K562 (cell line): Measurements from ENCODE around the gene SLC9A7. TPM values are rescaled to one million over a fixed set of nuclear protein-coding genes. Genes with fewer than 3 reads are reported as not detected.

ENCODE experiments used
- ATAC-seq: fragments of 200-7000 bp; cut with Tn5 transposase; 3 replicates; pipeline ENCODE4 v1.9.1; 2020; ENCODE audit warnings: moderate library complexity
- BruUV-seq: library from RNA; stranded (reverse); fragments of 400-500 nt; replicated peaks from 2 replicates; lab custom pipeline; 2021; lab: Mats Ljungman, UMichigan
- CTCF ChIA-PET: fragments of 300-600 bp; formaldehyde crosslinking; extraction: SDS; loops from one replicate; lab custom pipeline; 2021; ENCODE audit warnings: low intra/inter-chr PET ratio; lab: Yijun Ruan, JAX
- POLR2A ChIA-PET: fragments of 300-600, 350-650 bp; sonication (Branson Sonifier 250); formaldehyde crosslinking; extraction: SDS; loops from one replicate; lab custom pipeline; 2021; ENCODE audit warnings: antibody characterized with exemption, inconsistent platforms; lab: Yijun Ruan, JAX
- DNase-seq, 4 experiments: peaks; one replicate each; pipeline versions ENCODE4 v3.0.0 to v3.0.0-alpha.2; 2011 to 2018; ENCODE audit warnings: low spot score in 3 of 4, mixed read lengths in 3 of 4; ENCODE audit errors: extremely low read depth in 1 of 4
- FAIRE-seq: peaks from 2 replicates; lab custom pipeline; 2011; peaks lifted over from hg19 to GRCh38; lab: Jason Lieb, UNC
- H2AFZ ChIP-seq: 2 replicates; pipeline ENCODE4 v1.6.0; 2011; ENCODE audit warnings: low read depth, low read length, control low read depth, inconsistent platforms
- H3K27ac ChIP-seq: fragments of 200-600 bp; 3 replicates; pipeline ENCODE4 v1.8.0; 2011; ENCODE audit warnings: low read depth, mild to moderate bottlenecking, control low read depth, inconsistent platforms, low read length, moderate library complexity, mixed read lengths; ENCODE audit errors: extremely low read depth
- H3K27me3 ChIP-seq, 2 experiments: fragments of 300-600 bp in 1 of 2; 2 replicates in 1 of 2; 3 replicates in 1 of 2; pipeline versions ENCODE4 v1.6.0 to v1.8.0; 2011; ENCODE audit warnings: inconsistent platforms in 2 of 2, low read length in 2 of 2, mild to moderate bottlenecking in 1 of 2, mixed read lengths in 1 of 2, moderate library complexity in 1 of 2; ENCODE audit not compliant: control insufficient read depth in 2 of 2, insufficient read depth in 2 of 2
- H3K36me3 ChIP-seq: fragments of 300-600 bp; 3 replicates; pipeline ENCODE4 v1.8.0; 2011; ENCODE audit warnings: mild to moderate bottlenecking, low read length, inconsistent platforms; ENCODE audit not compliant: control insufficient read depth, insufficient read depth
- H3K4me1 ChIP-seq, 2 experiments: fragments of 200-600 bp in 1 of 2; replicated peaks in 1 of 2; 2 replicates in 1 of 2; 3 replicates in 1 of 2; pipeline versions ENCODE4 v1.5.1 to v1.8.0; 2011; ENCODE audit warnings: inconsistent platforms in 2 of 2, low read length in 2 of 2, mild to moderate bottlenecking in 1 of 2, mixed read lengths in 1 of 2, moderate library complexity in 1 of 2; ENCODE audit not compliant: control insufficient read depth in 2 of 2, insufficient read depth in 2 of 2
- H3K4me2 ChIP-seq: 2 replicates; pipeline ENCODE4 v1.6.1; 2011; ENCODE audit warnings: low read length, control low read depth, inconsistent platforms, mixed read lengths; ENCODE audit not compliant: insufficient read depth
- H3K4me3 ChIP-seq: fragments of 200-600 bp; sonication (generic), shearing (Covaris generic); 2 replicates; pipeline ENCODE4 v1.5.1; 2016; ENCODE audit warnings: control low read depth, inconsistent platforms
- H3K79me2 ChIP-seq: fragments of 200-600 bp; 3 replicates; pipeline ENCODE4 v1.8.0; 2011; ENCODE audit warnings: low read length, inconsistent platforms; ENCODE audit not compliant: control insufficient read depth, insufficient read depth
- H3K9ac ChIP-seq, 2 experiments: 2 replicates each; pipeline versions ENCODE4 v1.6.0 to v1.6.1; 2011; ENCODE audit warnings: low read depth in 2 of 2, low read length in 2 of 2, control low read depth in 1 of 2, inconsistent platforms in 1 of 2, mild to moderate bottlenecking in 1 of 2, mixed read lengths in 1 of 2; ENCODE audit not compliant: insufficient read depth in 1 of 2
- H3K9me1 ChIP-seq: one replicate; pipeline ENCODE4 v1.6.0; 2011; ENCODE audit warnings: inconsistent platforms, mild to moderate bottlenecking, low read length, moderate library complexity; ENCODE audit not compliant: control insufficient read depth, insufficient read depth
- H3K9me3 ChIP-seq: replicated peaks from 2 replicates; pipeline ENCODE4 v1.5.1; 2011; ENCODE audit warnings: low read depth, low read length, inconsistent platforms; ENCODE audit not compliant: control insufficient read depth, insufficient read depth
- H4K20me1 ChIP-seq: replicated peaks from 2 replicates; pipeline ENCODE4 v1.6.1; 2011; ENCODE audit warnings: low read length, inconsistent platforms, mixed read lengths; ENCODE audit not compliant: control insufficient read depth, insufficient read depth
- CCNT2 ChIP-seq: IDR thresholded peaks from 2 replicates; pipeline ENCODE4 v1.6.1; 2011; ENCODE audit warnings: borderline replicate concordance, low read depth, mild to moderate bottlenecking, moderate library complexity, mixed read lengths, low read length; ENCODE audit not compliant: insufficient read length; ENCODE audit errors: extremely low read depth
- EGR1 ChIP-seq: fragments of 450-650 bp; conservative IDR thresholded peaks from 2 replicates; pipeline ENCODE4 v1.6.1; 2017; ENCODE audit warnings: mild to moderate bottlenecking
- WGBS: fragments of 100-300 bp; shearing (Covaris generic); methylation state at CpG from one replicate; pipeline ENCODE4 v1.1.6; 2016; ENCODE audit warnings: low coverage, mixed read lengths; ENCODE audit not compliant: insufficient coverage; ENCODE audit errors: missing lambda C conversion rate; 5-methylcytosine and 5-hydroxymethylcytosine counted together
- in situ Hi-C: fragments of 300-500 bp; cut with MboI; formaldehyde crosslinking; loops from 4 replicates; pipeline ENCODE4 v1.15.0; 2018; ENCODE audit warnings: inconsistent platforms, mixed read lengths
- intact Hi-C: fragments of 100-400 bp; cut with micrococcal nuclease; formaldehyde crosslinking; loops from 2 replicates; pipeline ENCODE4 v1.14.2; 2022
- polyA plus RNA-seq, 8 experiments: library from polyadenylated mRNA; depleted of rRNA in 4 of 8; stranded (reverse) in 5 of 8; unstranded in 3 of 8; fragments of >200 nt; fragmentation: Nextera tagmentation in 2 of 8; fragmentation: Illumina TruSeq in 1 of 8; extraction: Ambion mirVana in 2 of 8; extraction: Trizol in 1 of 8; gene quantifications; 2 replicates each; pipeline versions ENCODE4 v1.2.1 to v1.2.3, GENCODE V29; 2011 to 2014; ENCODE audit warnings: inconsistent platforms in 1 of 8, missing spikeins in 1 of 8
- total RNA-seq, 7 experiments: library from RNA; depleted of rRNA in 6 of 7; stranded (reverse); fragments of >200 nt in 6 of 7; fragmentation: Illumina TruSeq in 2 of 7; extraction: Trizol in 2 of 7; gene quantifications; 2 replicates each; pipeline versions ENCODE4 v1.2.1 to v1.2.3, GENCODE V29; 2011 to 2021; ENCODE audit warnings: low replicate concordance in 1 of 7
- TF ChIP-seq, protein P1 (sequence below): sonication (generic); formaldehyde crosslinking; IDR thresholded peaks from 2 replicates; pipeline ENCODE4 v1.8.0; 2023; ENCODE audit warnings: mild to moderate bottlenecking, missing genetic modification reagents
- TF ChIP-seq, protein P2 (sequence below): sonication (generic); formaldehyde crosslinking; IDR thresholded peaks from 2 replicates; pipeline ENCODE4 v1.8.0; 2022; ENCODE audit warnings: mild to moderate bottlenecking, low read depth, missing genetic modification reagents
- TF ChIP-seq, protein P3 (sequence below): sonication (generic); formaldehyde crosslinking; IDR thresholded peaks from 2 replicates; pipeline ENCODE4 v1.8.0; 2023; ENCODE audit warnings: mild to moderate bottlenecking, missing genetic modification reagents
- TF ChIP-seq, protein P4 (sequence below): sonication (generic); formaldehyde crosslinking; IDR thresholded peaks from 2 replicates; pipeline ENCODE4 v1.8.1; 2023; ENCODE audit warnings: mild to moderate bottlenecking, missing genetic modification reagents
- TF ChIP-seq, protein P5 (sequence below): fragments of 450-650 bp; formaldehyde crosslinking; IDR thresholded peaks from 2 replicates; pipeline ENCODE4 v1.4.0; 2022; ENCODE audit warnings: missing genetic modification characterization

The SLC9A7 gene
- total and polyA plus RNA-seq, 9 of the 15 experiments (the other 6 are each of a cell fraction or from before 2014, with no cell fraction given): 0.04 to 0.13 (median 0.09) TPM; not detected in 5

DNA sequence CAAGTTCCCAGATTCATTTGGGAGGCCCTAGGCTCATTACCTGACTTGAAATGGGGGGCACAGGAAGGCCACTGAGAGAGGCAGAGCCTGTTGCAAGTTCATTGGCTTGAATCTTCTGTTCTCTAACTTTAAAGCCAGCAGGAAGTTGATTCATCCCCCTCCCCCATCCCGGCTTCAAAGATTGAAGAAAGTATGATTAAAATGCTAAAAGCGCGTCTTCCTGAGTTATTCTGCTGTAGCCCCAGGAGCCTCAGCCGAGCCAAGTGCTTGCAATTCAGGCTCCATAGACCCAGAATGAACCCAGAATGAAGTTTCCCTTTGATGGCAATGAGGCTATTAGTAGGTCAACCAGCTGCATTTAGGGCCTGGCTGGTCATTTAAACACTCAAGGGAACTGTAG is 170.7 kb downstream of the SLC9A7 start (continued):
- TF ChIP-seq, protein P1, sequence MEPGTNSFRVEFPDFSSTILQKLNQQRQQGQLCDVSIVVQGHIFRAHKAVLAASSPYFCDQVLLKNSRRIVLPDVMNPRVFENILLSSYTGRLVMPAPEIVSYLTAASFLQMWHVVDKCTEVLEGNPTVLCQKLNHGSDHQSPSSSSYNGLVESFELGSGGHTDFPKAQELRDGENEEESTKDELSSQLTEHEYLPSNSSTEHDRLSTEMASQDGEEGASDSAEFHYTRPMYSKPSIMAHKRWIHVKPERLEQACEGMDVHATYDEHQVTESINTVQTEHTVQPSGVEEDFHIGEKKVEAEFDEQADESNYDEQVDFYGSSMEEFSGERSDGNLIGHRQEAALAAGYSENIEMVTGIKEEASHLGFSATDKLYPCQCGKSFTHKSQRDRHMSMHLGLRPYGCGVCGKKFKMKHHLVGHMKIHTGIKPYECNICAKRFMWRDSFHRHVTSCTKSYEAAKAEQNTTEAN: no peak

DNA sequence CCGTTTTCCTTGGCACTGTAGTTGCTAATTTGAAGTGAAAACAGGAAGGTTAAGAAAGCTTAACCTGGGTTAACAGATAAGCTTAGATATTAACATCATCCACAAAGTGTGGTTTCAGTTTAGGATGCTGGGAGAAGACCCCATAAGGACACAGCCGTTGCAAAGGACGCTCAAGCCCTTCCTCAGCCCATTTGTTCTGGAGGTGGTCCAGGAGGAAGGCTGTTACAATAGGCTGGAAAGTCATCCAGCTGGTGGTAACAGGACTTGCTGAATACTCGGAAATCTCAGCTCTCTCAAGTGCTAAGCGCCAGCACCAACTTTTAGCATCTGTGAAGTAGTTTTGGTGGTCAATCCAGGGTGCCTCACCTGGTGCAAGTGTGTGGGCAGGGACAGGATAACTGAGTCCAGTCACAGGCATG is 171.2 kb downstream of the SLC9A7 start:
- Histone ChIP-seq H3K9me3 (no peaks in the 10 kb centered on the region), H3K27ac (no peak overlapping the region), H3K4me3 (no peak overlapping the region), H4K20me1 (no peaks in the 10 kb centered on the region), H3K4me1 (no peaks in the 10 kb centered on the region; a peak in 1 of 5 replicates), H3K9ac (no peak overlapping the region), H3K27me3 (no peaks in the 10 kb centered on the region), H2AFZ (no peak overlapping the region), H3K79me2 (no peaks in the 10 kb centered on the region), H3K4me2 (no peak overlapping the region), H3K36me3 (no peaks in the 10 kb centered on the region), H3K9me1 (no peaks in the 10 kb centered on the region)
- POLR2A ChIA-PET: interaction anchor here (1.7 kb wide), 1 partner anchor 12 kb away, joined by 5 read pairs; no protein-coding TSS in a partner anchor
- CTCF ChIA-PET: no interaction called here
- 1% methylated on average over 5 of the region's 5 CpGs for WGBS
- no peak for FAIRE-seq
- no peak for ATAC-seq
- no peak for DNase-seq
- in situ Hi-C loops: no loop called here
- intact Hi-C loops: no loop called here
- no TSS peak for BruUV-seq
- TF ChIP-seq, protein P2, sequence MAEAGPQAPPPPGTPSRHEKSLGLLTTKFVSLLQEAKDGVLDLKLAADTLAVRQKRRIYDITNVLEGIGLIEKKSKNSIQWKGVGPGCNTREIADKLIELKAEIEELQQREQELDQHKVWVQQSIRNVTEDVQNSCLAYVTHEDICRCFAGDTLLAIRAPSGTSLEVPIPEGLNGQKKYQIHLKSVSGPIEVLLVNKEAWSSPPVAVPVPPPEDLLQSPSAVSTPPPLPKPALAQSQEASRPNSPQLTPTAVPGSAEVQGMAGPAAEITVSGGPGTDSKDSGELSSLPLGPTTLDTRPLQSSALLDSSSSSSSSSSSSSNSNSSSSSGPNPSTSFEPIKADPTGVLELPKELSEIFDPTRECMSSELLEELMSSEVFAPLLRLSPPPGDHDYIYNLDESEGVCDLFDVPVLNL (CRISPR knock-in tag): no peak
- no peak for TF ChIP-seq CCNT2
- TF ChIP-seq, protein P3, sequence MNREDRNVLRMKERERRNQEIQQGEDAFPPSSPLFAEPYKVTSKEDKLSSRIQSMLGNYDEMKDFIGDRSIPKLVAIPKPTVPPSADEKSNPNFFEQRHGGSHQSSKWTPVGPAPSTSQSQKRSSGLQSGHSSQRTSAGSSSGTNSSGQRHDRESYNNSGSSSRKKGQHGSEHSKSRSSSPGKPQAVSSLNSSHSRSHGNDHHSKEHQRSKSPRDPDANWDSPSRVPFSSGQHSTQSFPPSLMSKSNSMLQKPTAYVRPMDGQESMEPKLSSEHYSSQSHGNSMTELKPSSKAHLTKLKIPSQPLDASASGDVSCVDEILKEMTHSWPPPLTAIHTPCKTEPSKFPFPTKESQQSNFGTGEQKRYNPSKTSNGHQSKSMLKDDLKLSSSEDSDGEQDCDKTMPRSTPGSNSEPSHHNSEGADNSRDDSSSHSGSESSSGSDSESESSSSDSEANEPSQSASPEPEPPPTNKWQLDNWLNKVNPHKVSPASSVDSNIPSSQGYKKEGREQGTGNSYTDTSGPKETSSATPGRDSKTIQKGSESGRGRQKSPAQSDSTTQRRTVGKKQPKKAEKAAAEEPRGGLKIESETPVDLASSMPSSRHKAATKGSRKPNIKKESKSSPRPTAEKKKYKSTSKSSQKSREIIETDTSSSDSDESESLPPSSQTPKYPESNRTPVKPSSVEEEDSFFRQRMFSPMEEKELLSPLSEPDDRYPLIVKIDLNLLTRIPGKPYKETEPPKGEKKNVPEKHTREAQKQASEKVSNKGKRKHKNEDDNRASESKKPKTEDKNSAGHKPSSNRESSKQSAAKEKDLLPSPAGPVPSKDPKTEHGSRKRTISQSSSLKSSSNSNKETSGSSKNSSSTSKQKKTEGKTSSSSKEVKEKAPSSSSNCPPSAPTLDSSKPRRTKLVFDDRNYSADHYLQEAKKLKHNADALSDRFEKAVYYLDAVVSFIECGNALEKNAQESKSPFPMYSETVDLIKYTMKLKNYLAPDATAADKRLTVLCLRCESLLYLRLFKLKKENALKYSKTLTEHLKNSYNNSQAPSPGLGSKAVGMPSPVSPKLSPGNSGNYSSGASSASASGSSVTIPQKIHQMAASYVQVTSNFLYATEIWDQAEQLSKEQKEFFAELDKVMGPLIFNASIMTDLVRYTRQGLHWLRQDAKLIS (CRISPR knock-in tag): no peak
- TF ChIP-seq, protein P4, sequence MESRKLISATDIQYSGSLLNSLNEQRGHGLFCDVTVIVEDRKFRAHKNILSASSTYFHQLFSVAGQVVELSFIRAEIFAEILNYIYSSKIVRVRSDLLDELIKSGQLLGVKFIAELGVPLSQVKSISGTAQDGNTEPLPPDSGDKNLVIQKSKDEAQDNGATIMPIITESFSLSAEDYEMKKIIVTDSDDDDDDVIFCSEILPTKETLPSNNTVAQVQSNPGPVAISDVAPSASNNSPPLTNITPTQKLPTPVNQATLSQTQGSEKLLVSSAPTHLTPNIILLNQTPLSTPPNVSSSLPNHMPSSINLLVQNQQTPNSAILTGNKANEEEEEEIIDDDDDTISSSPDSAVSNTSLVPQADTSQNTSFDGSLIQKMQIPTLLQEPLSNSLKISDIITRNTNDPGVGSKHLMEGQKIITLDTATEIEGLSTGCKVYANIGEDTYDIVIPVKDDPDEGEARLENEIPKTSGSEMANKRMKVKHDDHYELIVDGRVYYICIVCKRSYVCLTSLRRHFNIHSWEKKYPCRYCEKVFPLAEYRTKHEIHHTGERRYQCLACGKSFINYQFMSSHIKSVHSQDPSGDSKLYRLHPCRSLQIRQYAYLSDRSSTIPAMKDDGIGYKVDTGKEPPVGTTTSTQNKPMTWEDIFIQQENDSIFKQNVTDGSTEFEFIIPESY (CRISPR knock-in tag): no peak
- TF ChIP-seq, protein P5, sequence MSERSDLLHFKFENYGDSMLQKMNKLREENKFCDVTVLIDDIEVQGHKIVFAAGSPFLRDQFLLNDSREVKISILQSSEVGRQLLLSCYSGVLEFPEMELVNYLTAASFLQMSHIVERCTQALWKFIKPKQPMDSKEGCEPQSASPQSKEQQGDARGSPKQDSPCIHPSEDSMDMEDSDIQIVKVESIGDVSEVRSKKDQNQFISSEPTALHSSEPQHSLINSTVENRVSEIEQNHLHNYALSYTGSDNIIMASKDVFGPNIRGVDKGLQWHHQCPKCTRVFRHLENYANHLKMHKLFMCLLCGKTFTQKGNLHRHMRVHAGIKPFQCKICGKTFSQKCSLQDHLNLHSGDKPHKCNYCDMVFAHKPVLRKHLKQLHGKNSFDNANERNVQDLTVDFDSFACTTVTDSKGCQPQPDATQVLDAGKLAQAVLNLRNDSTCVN (CRISPR knock-in tag): no peak
- TF ChIP-seq EGR1: no peak
